ENCODE measurements around the gene HYLS1.
"Not testable (repeated sequence)": the region's sequence is repeated elsewhere in the genome, so short reads cannot be mapped to it uniquely, and the experiment has no call there.

Gene HYLS1

DNA sequence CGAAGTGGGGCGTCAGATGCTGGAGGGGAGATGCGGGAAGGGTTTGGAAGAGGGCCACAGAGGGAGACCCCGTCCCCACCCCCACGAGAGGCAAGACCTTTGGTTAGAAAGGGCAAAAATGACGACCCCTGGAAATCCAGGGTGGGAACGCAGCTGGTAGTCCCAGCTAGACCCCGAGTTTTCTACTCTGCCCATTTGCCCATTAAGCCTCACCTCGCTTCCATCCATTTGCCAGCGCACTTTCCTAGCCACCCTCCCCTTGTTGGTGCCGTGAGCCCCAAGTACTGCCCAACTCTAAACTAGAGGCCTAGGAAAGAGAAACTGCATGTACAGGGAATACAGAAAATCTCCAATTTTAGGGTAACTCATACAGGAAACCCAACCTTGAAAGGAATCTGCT is 17.2 kb downstream of the HYLS1 start:
- Histone ChIP-seq H3K9me2 (replicated peaks; ENCODE audit: control insufficient read depth, low read length) (no peaks in the 10 kb centered on the region), H3K27me3 (ENCODE audit: control insufficient read depth, low read length) (peaks cover 5% of the 10 kb centered on the region; the same call in 1 of the 2 replicates), H3K4me1 (ENCODE audit: control insufficient read depth, low read length) (peaks cover 13% of the 10 kb centered on the region), H3F3A (ENCODE audit: control insufficient read depth, insufficient read depth) (no peaks in the 10 kb centered on the region), H4K20me1 (ENCODE audit: control insufficient read depth, insufficient read depth, low read depth, low read length) (no peaks in the 10 kb centered on the region; the same call in 1 of the 2 replicates), H3K9me3 (ENCODE audit: control insufficient read depth, insufficient read depth, low read length) (no peaks in the 10 kb centered on the region), H3K36me3 (ENCODE audit: control insufficient read depth, low read length) (peaks cover 18% of the 10 kb centered on the region), H3K27ac (ENCODE audit: low read depth, low read length) (no peak overlapping the region), H3K4me2 (ENCODE audit: low read length) (no peak overlapping the region), H3K79me2 (ENCODE audit: control insufficient read depth, low read length) (peaks cover 28% of the 10 kb centered on the region), H3K4me3 (ENCODE audit: low read length) (no peak overlapping the region)
- TF ChIP-seq, protein P1, sequence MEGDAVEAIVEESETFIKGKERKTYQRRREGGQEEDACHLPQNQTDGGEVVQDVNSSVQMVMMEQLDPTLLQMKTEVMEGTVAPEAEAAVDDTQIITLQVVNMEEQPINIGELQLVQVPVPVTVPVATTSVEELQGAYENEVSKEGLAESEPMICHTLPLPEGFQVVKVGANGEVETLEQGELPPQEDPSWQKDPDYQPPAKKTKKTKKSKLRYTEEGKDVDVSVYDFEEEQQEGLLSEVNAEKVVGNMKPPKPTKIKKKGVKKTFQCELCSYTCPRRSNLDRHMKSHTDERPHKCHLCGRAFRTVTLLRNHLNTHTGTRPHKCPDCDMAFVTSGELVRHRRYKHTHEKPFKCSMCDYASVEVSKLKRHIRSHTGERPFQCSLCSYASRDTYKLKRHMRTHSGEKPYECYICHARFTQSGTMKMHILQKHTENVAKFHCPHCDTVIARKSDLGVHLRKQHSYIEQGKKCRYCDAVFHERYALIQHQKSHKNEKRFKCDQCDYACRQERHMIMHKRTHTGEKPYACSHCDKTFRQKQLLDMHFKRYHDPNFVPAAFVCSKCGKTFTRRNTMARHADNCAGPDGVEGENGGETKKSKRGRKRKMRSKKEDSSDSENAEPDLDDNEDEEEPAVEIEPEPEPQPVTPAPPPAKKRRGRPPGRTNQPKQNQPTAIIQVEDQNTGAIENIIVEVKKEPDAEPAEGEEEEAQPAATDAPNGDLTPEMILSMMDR (IDR thresholded peaks at IDR 0.05; ENCODE audit: low read depth, low read length, poor library complexity, severe bottlenecking) = no peak
- TF ChIP-seq EZH2phosphoT487 (IDR thresholded peaks at IDR 0.05; ENCODE audit: borderline replicate concordance, low read length) = no peak

DNA sequence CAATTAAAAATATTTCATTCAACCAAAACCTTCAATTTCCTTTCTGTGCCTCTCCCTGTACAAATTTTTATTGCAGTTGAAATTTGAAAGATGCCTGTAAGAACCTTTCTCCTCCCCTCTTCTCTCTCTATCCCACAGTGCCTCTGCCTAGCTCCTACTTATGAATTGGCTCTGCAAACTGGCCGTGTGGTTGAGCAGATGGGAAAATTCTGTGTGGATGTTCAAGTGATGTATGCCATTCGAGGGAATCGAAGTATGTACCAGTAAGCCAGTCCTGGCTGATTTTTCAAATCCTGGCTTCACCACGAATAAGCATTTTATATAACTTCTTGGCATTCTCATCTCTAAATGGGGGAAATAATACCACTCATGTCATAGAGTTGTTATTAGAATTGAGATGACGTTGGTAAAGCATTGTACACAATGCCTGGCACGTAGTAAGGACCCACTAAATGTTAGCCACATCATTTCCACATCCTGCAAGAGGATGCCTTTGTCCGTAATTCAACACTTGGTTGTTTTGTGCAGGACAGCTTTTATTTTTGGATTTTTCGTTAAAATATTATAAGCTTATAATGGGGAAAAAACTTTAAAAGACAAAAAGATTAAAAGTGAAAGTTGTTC is 22.9 kb downstream of the HYLS1 start:
- Histone ChIP-seq H4K20me1 (ENCODE audit: control insufficient read depth, insufficient read depth, low read depth, low read length) (no peaks in the 10 kb centered on the region), H3K4me1 (ENCODE audit: control insufficient read depth, low read length) (no peaks in the 10 kb centered on the region), H3K4me2 (ENCODE audit: low read length) (no peak overlapping the region), H3K9me3 (ENCODE audit: control insufficient read depth, insufficient read depth, low read length) (no peaks in the 10 kb centered on the region), H3K27ac (ENCODE audit: low read depth, low read length) (no peak overlapping the region), H3K27me3 (ENCODE audit: control insufficient read depth, low read length) (peaks cover 12% of the 10 kb centered on the region), H3K9me2 (replicated peaks; ENCODE audit: control insufficient read depth, low read length) (no peaks in the 10 kb centered on the region), H3K36me3 (ENCODE audit: control insufficient read depth, low read length) (no peaks in the 10 kb centered on the region), H3K79me2 (ENCODE audit: control insufficient read depth, low read length) (no peaks in the 10 kb centered on the region), H3F3A (ENCODE audit: control insufficient read depth, insufficient read depth) (no peaks in the 10 kb centered on the region), H3K4me3 (ENCODE audit: low read length) (no peak overlapping the region)
- no peak for TF ChIP-seq EZH2phosphoT487 (IDR thresholded peaks at IDR 0.05; ENCODE audit: borderline replicate concordance, low read length)
- TF ChIP-seq, protein P1 (IDR thresholded peaks at IDR 0.05; ENCODE audit: low read depth, low read length, poor library complexity, severe bottlenecking) = no peak

DNA sequence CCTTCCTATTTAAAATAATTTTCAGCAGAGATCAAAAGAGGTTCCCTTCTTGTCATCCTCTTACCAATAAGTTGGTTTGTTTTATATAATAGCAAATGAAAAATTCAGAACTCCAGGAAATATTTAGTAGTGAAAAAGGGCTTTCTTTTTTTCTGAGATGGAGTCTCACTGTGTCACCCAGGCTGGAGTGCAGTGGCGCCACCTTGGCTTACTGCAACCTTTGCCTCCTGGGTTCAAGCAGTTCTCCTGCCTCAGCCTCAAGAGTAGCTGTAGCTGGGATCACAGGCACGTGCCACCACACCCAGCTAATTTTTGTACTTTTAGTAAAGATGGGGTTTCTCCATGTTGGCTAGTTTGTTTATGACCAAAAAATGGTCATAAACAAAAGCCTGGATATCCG is 27.1 kb downstream of the HYLS1 start:
- peaks cover 25% of the 10 kb centered on the region for H3K27me3 ChIP-seq (ENCODE audit: control insufficient read depth, low read length)
- TF ChIP-seq, protein P1 (IDR thresholded peaks at IDR 0.05; ENCODE audit: low read depth, low read length, poor library complexity, severe bottlenecking) = peak; percentile 17
- H3K9me2 ChIP-seq (replicated peaks; ENCODE audit: control insufficient read depth, low read length) = not testable (repeated sequence)

More for the DNA sequence above, 27.1 kb downstream of the HYLS1 start:
- not testable (repeated sequence) for H3F3A ChIP-seq (ENCODE audit: control insufficient read depth, insufficient read depth); H3K9me3 ChIP-seq (ENCODE audit: control insufficient read depth, insufficient read depth, low read length); H3K27ac ChIP-seq (ENCODE audit: low read depth, low read length); H3K36me3 ChIP-seq (ENCODE audit: control insufficient read depth, low read length); H3K4me3 ChIP-seq (ENCODE audit: low read length); H4K20me1 ChIP-seq (ENCODE audit: control insufficient read depth, insufficient read depth, low read depth, low read length); H3K4me1 ChIP-seq (ENCODE audit: control insufficient read depth, low read length); H3K79me2 ChIP-seq (ENCODE audit: control insufficient read depth, low read length); H3K4me2 ChIP-seq (ENCODE audit: low read length)

Data from DOHH2 (cell line).